Measurements from ENCODE around the gene CCNF. TPM values are rescaled to one million over a fixed set of nuclear protein-coding genes. Genes with fewer than 3 reads are reported as not detected.
A peak's percentile ranks its signal among the peaks of the same experiment; 100 is the strongest.

Gene CCNF
- total RNA-seq, 2 experiments from 2014 or later = 0.81 to 1.3 TPM

GRCh38 chr16:2457946-2458345 lies 28.7 kb downstream of the CCNF start:
- intact Hi-C loops (cut with DNase I, micrococcal nuclease) = no loop called here
- Mint-ChIP-seq H3K9me3 (no peaks in the 10 kb centered on the region), H3K27me3 (no peaks in the 10 kb centered on the region), H3K4me1 (ENCODE audit: low read depth) (peaks cover 5% of the 10 kb centered on the region), H3K4me3 (no peak overlapping the region), H3K36me3 (ENCODE audit: low read depth) (no peaks in the 10 kb centered on the region), H3K27ac (no peak overlapping the region)
- no peaks in the 10 kb centered on the region for H3K27me3 ChIP-seq (ENCODE audit: control insufficient read depth in 1 of 2, insufficient read depth in 2 of 2, low read length in 2 of 2)
- H3K9me3 ChIP-seq (ENCODE audit: control insufficient read depth in 1 of 2, insufficient read depth in 1 of 2, low read length in 2 of 2) = no peaks in the 10 kb centered on the region
- H3K27ac ChIP-seq (ENCODE audit: low read depth in 1 of 2, low read length in 2 of 2) = no peak overlapping the region
- peaks cover 21% of the 10 kb centered on the region for H3K4me1 ChIP-seq (ENCODE audit: insufficient read depth, low read length)
- H3K36me3 ChIP-seq (ENCODE audit: insufficient read depth, low read length) = peaks cover 7% of the 10 kb centered on the region
- POLR2A ChIA-PET = no interaction called here
- no peak overlapping the region for H3K4me3 ChIP-seq (ENCODE audit: low read length)
- no peak for TF ChIP-seq CTCF (IDR thresholded peaks at IDR 0.05)
- CTCF ChIA-PET = no interaction called here
- ATAC-seq (ENCODE audit: poor library complexity) = no peak
- no peak for DNase-seq

GRCh38 chr16:2458887-2459646 lies 29.8 kb downstream of the CCNF start:
- Mint-ChIP-seq H3K27me3 (no peaks in the 10 kb centered on the region), H3K4me3 (peak overlapping the region; percentile 79), H3K27ac (no peak overlapping the region), H3K9me3 (no peaks in the 10 kb centered on the region), H3K4me1 (ENCODE audit: low read depth) (peaks cover 5% of the 10 kb centered on the region), H3K36me3 (ENCODE audit: low read depth) (no peaks in the 10 kb centered on the region)
- ChIA-PET CTCF (interaction anchor here (0.9 kb wide), 2 partner anchors 38 to 119 kb away, joined by 3 read pairs; partner anchors contain the start of gene ABCA3), POLR2A (interaction anchor here (0.6 to 2.9 kb wide), 13 partner anchors 12 to 1038 kb away, joined by 3 to 9 read pairs (median 4); partner anchors contain the start of genes AMDHD2, KCTD5, NTN3 and RPS2)
- no peaks in the 10 kb centered on the region for H3K27me3 ChIP-seq (ENCODE audit: control insufficient read depth in 1 of 2, insufficient read depth in 2 of 2, low read length in 2 of 2)
- no peaks in the 10 kb centered on the region for H3K9me3 ChIP-seq (ENCODE audit: control insufficient read depth in 1 of 2, insufficient read depth in 1 of 2, low read length in 2 of 2)
- H3K4me1 ChIP-seq (ENCODE audit: insufficient read depth, low read length) = peaks cover 21% of the 10 kb centered on the region
- peak overlapping the region; percentile 67 for H3K4me3 ChIP-seq (ENCODE audit: low read length)
- intact Hi-C loops (cut with DNase I, micrococcal nuclease) = no loop called here
- H3K36me3 ChIP-seq (ENCODE audit: insufficient read depth, low read length) = peaks cover 2% of the 10 kb centered on the region
- no peak for TF ChIP-seq CTCF (IDR thresholded peaks at IDR 0.05)
- peak in 1 of 14 experiments; percentile 40 for DNase-seq
- no peak for ATAC-seq (ENCODE audit: poor library complexity)
- no peak overlapping the region for H3K27ac ChIP-seq (ENCODE audit: low read depth in 1 of 2, low read length in 2 of 2)

- no peak for TF ChIP-seq CTCF (IDR thresholded peaks at IDR 0.05)
- H3K36me3 Mint-ChIP-seq (ENCODE audit: low read depth) = no peaks in the 10 kb centered on the region
- DNase-seq (peak; percentile 92 to 99 (median 96)), ATAC-seq (ENCODE audit: poor library complexity) (peak; percentile 100)
- no peaks in the 10 kb centered on the region for H3K27me3 ChIP-seq (ENCODE audit: control insufficient read depth in 1 of 2, insufficient read depth in 2 of 2, low read length in 2 of 2)
- peak within 1 kb of the TSS; percentile 79 for H3K4me3 Mint-ChIP-seq
- no peaks in the 10 kb centered on the region for H3K27me3 Mint-ChIP-seq
- peak within 1 kb of the TSS; percentile 67 for H3K4me3 ChIP-seq (ENCODE audit: low read length)
- intact Hi-C loops (cut with DNase I, micrococcal nuclease) = loop anchor here in 1 of 2 experiments (2.0 kb wide), 1 partner anchor 31 kb away; the partner anchor contains the start of gene CCNF
- no peaks in the 10 kb centered on the region for H3K9me3 Mint-ChIP-seq
- ChIA-PET CTCF (interaction anchor here (0.9 kb wide), 2 partner anchors 39 to 119 kb away, joined by 3 read pairs; partner anchors contain the start of gene ABCA3), POLR2A (interaction anchor here (0.6 to 2.9 kb wide), 14 partner anchors 9 to 1039 kb away, joined by 3 to 9 read pairs (median 4); partner anchors contain the start of genes AMDHD2, KCTD5, NTN3 and RPS2)
- H3K27ac Mint-ChIP-seq = no peak within 1 kb of the TSS
- no peak within 1 kb of the TSS for H3K27ac ChIP-seq (ENCODE audit: low read depth in 1 of 2, low read length in 2 of 2)
- peaks cover 21% of the 10 kb centered on the region for H3K4me1 ChIP-seq (ENCODE audit: insufficient read depth, low read length)
- H3K9me3 ChIP-seq (ENCODE audit: control insufficient read depth in 1 of 2, insufficient read depth in 1 of 2, low read length in 2 of 2) = no peaks in the 10 kb centered on the region
- H3K4me1 Mint-ChIP-seq (ENCODE audit: low read depth) = peaks cover 5% of the 10 kb centered on the region
- H3K36me3 ChIP-seq (ENCODE audit: insufficient read depth, low read length) = no peaks in the 10 kb centered on the region
These were observed 30.6 kb downstream of the CCNF start, which contains the start of gene TEDC2 for GRCh38 chr16:2459647-2460390. TSS of gene TEDC2 (plus strand) at chr16:2460109. CDS start at chr16:2460145, 36 bp downstream.

All from CD4-positive, alpha-beta T cell (primary cell).